SH-SY5Y (cell line): ENCODE results near the gene GABRA4.

Source experiments
- GATA2 ChIP-seq: IDR thresholded peaks from 2 replicates; pipeline ENCODE4 v1.6.1; 2011; ENCODE audit warnings: mild to moderate bottlenecking, low read depth, low read length
- GATA3 ChIP-seq: IDR thresholded peaks from 2 replicates; pipeline ENCODE4 v1.6.1; 2011; ENCODE audit warnings: low read depth, mild to moderate bottlenecking, low read length, moderate library complexity

GRCh38 chr4:46937493-46937892 is 55.9 kb downstream of the GABRA4 start:
- TF ChIP-seq GATA3 (no peak), GATA2 (no peak)
